A172 (cell line): ENCODE results near the gene CEACAM1. TPM values are rescaled to one million over a fixed set of nuclear protein-coding genes. Genes with fewer than 3 reads are reported as not detected.
"Not testable (repeated sequence)": the region's sequence is repeated elsewhere in the genome, so short reads cannot be mapped to it uniquely, and the experiment has no call there.

Source experiments
- DNase-seq: peaks from one replicate; pipeline ENCODE4 v3.0.0-alpha.2; 2015; ENCODE audit warnings: low spot score
- total RNA-seq: library from RNA; depleted of rRNA; stranded (reverse); fragments of >200 nt; shearing (Covaris generic); gene quantifications from 2 replicates; pipeline ENCODE4 v1.2.3, GENCODE V29; 2014

Gene CEACAM1
- total RNA-seq, 1 experiment from 2014 or later, result 2.2 TPM

DNA sequence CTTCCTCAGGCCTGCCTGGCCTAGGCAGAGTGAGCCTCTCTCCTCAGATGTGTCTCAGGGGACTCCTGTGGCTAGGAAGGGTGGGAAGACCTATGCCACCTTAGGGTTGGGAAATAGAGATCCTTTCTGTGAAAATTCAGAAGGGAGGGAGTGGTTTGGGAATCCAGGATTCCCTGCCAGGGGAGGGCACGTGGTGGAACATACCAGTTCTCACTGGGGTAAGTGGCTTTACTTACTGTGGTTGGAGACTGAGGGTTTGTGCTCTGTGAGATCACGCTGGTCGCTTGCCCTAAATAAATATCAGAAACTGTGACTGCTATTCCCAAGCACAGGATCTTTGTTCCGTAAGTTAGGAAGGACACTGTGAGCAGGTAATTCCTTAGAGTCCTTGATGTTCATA is 16.9 kb downstream of the CEACAM1 start:
- no peak for DNase-seq

DNA sequence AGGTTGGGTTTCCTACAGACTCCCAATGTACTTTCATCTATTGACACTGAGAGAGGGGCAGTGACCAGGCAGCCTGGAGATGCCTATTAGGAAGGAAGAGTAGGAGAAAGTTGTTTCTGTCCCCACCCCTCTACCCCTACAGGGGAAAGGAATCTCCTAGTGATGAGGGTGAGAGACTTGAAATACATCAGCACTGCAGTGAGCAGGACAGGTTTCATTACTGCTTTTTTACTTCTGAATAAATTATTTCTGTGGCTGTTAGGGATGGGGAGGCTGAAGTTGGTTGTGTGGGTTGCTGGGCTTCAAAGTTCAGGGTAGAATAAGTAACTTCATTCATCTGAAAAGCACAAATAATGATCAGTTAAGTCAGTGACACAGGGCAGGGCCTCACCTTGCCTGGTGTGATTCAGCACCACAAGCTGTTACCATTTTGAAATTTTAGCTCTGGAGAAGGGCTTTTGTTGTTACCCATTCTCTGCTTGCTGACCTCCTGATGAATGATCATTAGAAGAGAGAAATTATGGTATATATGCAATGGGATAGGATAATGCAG is 19.3 kb downstream of the CEACAM1 start:
- no peak for DNase-seq

GRCh38 chr19:42505066-42505465 is 23.2 kb downstream of the CEACAM1 start:
- no peak for DNase-seq

DNA sequence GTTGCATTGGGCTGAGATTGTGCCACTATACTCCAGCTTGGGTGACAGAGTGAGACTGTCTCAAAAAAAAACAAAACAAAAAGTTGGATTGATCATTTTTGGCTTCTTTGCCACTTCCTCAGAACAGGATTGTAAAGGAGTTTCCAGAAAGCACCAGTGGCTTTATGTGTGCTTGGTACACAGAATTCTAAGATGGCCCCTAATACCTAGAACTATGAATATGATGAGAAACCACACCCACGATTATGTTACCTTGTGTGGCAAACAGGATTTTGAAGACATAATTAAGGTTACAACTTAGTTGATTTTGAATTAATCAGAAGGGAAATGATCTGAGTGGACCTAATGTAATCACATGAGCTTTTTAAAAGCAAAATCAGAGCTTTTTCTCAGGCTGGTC is 26.5 kb downstream of the CEACAM1 start:
- no peak for DNase-seq

DNA sequence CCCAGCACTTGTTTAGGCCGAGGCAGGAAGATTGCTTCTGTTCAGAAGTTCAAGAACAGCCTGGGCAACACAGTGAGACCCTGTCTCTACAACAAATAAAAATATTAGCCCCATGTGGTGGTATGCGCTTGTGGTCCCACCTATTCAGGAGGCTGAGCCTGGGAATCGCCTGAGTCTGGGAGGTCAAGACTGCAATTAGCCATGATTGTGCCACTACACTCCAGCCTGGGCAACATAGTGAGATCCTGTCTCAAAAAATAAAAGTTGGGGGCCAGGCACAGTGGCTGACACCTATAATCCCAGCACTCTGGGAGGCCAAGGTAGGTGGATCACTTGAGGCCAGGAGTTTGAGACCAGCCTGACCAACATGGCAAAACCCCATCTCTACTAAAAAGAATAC is 27.0 kb downstream of the CEACAM1 start:
- not testable (repeated sequence) for DNase-seq

DNA sequence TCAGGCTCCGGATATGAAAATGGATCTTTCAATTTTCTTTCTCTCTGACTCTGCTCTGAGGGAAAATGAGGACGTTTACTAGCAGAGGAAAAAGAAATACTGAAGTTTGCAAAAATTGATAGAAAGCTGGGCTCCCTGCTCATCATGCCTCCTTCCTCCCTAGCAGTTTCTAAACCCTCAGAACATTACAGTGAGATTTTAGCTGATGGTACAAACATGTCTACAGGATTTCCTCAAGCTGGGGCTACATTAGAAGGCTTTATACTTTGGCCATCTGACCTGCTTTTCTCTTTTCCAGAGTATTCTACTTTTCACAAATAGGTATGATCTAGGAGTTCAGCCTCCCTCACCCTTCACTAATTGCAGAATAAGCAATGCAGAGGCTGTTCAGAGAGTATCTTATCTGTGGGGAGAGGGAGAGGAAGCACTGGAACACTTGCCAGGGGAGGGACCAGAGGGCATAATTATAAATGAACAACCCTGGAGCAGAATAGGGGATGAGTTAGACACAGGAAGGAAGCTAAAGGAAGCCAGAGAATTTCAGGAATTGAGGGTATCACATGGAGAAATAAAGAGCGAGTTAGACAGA is 30.0 kb downstream of the CEACAM1 start:
- DNase-seq, result no peak

DNA sequence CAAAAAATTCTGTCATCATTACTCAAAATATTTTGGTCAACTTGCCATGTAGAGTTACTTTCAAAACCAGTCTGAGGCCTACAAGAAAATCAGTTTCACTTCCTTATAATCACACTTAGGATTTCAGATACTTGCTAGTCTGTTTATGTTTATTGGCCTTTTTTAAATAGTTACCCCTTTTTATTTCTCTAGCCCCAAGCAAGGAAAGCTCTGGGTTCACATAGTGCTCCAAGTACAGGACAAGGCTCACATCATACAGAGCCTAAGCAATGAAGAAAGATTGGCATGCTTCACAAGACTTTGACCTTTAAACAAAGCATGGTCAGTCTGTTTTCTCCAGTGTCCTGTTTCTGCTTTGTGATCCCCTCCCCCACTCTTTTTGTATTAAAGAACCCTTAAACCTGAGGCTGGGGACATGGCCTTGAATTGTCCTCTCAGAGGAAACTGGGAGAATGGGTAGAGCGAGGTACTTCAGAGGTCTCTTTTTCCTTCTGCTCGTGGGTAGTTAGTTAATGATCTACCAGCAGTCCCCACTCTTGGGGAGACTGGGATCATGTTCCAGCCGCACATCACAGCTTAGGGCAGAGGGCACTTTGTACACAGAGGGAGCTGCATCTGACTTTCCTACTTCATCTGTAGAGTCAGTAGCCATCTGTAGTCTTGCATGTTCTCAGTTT is 30.7 kb downstream of the CEACAM1 start:
- no peak for DNase-seq

DNA sequence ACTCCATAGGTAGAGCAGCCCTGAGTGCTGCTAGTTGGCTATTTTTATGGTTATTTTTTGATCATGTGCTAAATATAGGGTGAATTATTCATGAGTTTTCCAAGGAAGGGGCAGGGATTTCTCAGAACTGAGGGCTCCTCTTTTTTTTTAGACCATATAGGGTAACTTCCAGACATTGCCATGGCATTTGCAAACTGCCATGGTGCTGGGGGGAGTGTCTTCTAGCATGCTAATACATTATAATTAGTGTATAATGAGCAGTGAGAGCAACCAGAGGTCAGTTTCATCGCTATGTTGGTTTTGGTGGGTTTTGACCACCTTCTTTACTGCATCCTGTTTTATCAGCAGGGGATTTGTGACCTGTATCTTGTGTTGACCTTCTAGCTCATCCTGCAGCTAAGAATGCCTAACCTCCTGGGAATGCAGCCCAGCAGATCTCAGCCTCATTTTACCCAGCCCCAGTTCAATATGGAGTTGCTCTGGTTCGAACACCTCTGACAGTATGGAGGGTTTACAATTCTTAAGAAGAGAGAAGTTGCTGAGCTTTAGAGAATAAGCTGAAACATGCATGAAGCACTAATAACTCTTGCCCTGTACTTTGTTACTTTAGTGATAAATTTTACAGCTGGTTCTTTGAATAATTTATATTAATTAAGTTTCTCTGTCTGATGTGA is 31.7 kb downstream of the CEACAM1 start:
- DNase-seq, result no peak

DNA sequence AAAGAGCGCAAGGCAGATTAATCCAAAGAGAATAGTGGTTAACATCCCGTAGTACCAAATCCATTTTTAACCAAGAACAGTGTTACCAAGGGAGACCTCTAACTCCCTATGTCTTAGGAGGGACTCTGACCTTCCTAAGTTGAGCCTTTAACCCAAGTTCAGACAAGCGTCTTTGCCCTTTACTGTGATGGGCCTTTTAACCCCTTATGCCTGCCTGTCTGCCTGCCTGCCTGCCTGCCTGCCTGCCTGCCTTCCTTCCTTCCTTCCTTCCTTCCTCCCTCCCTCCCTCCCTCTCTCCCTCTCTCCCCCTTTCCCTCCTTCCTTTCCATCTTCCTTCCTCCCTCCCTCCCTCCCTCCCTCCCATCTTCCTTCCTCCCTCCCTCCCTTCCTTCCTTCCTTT is 32.6 kb downstream of the CEACAM1 start:
- DNase-seq, result no peak

DNA sequence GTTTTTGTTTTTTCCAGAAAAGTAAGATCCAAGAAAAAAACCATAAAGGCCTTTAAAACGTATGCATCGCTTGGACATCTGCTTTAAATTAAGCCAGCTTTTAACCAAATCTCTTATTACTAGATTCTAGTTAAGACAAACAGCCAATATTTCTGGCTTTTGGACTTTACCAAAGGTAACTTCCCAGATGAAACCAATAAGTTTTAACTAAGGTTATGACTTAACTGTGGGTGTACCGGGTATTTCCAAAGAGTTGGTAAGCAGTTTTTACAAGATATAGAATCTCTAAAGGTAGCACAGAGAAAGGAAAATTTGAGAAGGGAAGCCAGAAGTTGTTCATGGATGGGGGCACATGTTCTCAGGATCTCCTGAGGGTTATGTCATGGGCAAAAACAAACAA is 34.0 kb downstream of the CEACAM1 start:
- no peak for DNase-seq

- no peak for DNase-seq
Measured at GRCh38 chr19:42488783-42489521, 39.3 kb downstream of the CEACAM1 start.

GRCh38 chr19:42487798-42488178 is 40.5 kb downstream of the CEACAM1 start:
- no peak for DNase-seq

GRCh38 chr19:42487032-42487797 is 41.1 kb downstream of the CEACAM1 start:
- DNase-seq, result no peak

- not testable (repeated sequence) for DNase-seq
Measured at GRCh38 chr19:42485036-42485435, 43.2 kb downstream of the CEACAM1 start.

GRCh38 chr19:42480335-42481095 is 47.8 kb downstream of the CEACAM1 start:
- peak; percentile 69 for DNase-seq

- DNase-seq, result no peak
Measured at GRCh38 chr19:42479736-42480135, 48.5 kb downstream of the CEACAM1 start.

GRCh38 chr19:42478765-42479311 is 49.4 kb downstream of the CEACAM1 start:
- no peak for DNase-seq

GRCh38 chr19:42477933-42478332 is 50.3 kb downstream of the CEACAM1 start:
- no peak for DNase-seq

DNA sequence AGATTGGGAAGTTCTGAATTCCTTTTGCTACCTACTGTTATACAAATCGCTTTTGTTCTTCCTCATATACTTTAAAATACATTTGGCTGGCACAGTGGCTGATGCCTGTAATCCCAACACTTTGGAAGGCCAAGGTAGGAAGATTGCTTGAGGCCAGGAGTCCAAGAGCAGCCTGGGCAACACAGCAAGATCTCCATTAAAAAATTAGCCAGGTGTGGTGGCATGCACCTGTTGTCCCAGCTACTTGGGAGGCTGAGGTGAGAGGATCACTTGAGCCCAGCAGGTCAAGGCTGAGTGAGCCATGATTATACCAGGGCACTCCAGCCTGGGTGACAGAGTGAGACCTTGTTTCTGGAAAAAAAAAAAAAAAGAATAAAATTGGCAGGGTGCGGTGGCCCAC is 51.2 kb downstream of the CEACAM1 start:
- no peak for DNase-seq

- DNase-seq, result no peak
Measured at GRCh38 chr19:42475366-42475765, 52.9 kb downstream of the CEACAM1 start.
